RWPE1 (cell line): ENCODE results near the gene INO80.

Experiments used
- CTCF ChIA-PET: fragments of 350-600 bp; sonication (Branson Sonifier 250); formaldehyde crosslinking; extraction: SDS; loops from one replicate; lab custom pipeline; 2021; lab: Yijun Ruan, JAX
- POLR2A ChIA-PET: fragments of 400-600 bp; formaldehyde crosslinking; extraction: SDS; loops from one replicate; lab custom pipeline; 2020; ENCODE audit warnings: antibody characterized with exemption; ENCODE audit not compliant: low non-redundant PET; lab: Yijun Ruan, JAX
- DNase-seq: peaks from one replicate; pipeline ENCODE4 v3.0.0; 2012; ENCODE audit warnings: low spot score
- H3K27ac ChIP-seq: fragments of 450-650 bp; 2 replicates; pipeline ENCODE4 v1.5.1; 2017
- CTCF ChIP-seq: fragments of 450-650 bp; conservative IDR thresholded peaks from 2 replicates; pipeline ENCODE4 v1.5.1; 2017; ENCODE audit warnings: low read depth, mild to moderate bottlenecking

Gene INO80

DNA sequence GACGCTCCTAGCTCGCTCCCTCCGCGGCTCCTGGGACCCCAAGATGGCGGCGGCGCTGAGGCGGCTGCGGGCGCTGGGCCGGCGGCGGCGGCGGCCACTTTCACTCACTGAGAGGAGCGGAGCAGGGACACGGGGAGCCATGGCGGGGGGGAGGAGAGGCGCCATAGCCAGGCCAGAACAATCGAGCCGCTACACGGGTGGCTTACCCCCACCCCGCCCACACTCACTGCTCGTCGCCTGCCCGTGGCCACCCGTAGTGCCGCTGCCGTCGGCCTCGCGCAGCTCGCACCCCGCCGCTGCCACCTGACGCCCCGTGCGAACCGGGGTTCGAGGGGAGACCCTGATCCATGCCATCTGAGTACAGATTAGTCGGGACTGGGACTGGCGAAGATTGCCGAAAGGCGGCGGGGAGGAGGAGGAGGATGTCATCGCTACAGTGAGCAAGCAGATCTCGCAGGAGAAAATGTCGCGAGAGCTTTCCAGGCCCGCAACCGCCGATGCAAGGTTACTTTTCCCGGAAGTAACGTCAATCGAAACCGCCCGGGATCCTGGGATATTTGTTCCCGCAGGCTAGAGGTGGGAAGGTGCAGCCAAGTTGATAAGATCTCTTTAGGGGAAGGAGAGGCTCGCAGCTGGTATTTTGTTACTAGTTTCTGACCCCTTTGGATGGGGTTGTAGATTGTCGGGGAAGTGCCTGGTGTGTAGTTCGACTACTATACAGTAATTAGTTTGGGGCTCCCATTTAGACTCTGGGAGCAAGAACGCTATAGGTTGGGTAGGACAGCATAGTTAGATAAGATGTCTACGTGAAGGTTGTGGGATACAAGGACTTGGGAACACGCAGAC lies at the start of gene INO80:
Gene INO80, minus strand, starts transcription at position 165 of the 846 bp plus-strand sequence. CDS start 19,970 bp downstream, outside the sequence.
- POLR2A ChIA-PET = interaction anchor here (0.5 to 0.8 kb wide), 4 partner anchors 18 to 188 kb away, joined by 3 to 5 read pairs (median 3); no protein-coding TSS in a partner anchor
- CTCF ChIA-PET = no interaction called here

GRCh38 chr15:41161736-41162135 lies 45.7 kb upstream of the INO80 start:
- DNase-seq = no peak
- H3K27ac ChIP-seq = no peak overlapping the region
- TF ChIP-seq CTCF = no peak
- ChIA-PET POLR2A (no interaction called here), CTCF (no interaction called here)

More for the DNA sequence above, at the start of gene INO80:
- DNase-seq = peak; percentile 96
- TF ChIP-seq CTCF = no peak
- H3K27ac ChIP-seq = peak within 1 kb of the TSS; percentile 95

DNA sequence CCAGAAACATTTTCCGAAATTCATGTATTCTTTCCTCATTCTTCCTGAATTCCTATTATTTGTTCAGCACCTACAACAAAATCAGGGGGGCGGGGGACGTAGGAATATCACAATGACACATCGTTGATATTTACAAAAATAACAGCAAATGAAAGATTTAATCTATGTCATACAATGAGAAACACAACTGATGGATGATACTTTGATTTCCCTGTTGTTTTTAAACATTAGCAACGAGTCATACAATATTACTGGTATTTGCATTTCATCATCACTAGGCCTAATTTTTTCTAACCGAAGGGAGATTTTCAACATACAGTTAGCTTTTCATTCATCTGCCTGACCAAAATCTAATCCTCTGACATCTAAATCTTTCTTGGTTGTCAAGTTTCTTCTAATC lies 45.3 kb upstream of the INO80 start:
- DNase-seq = no peak
- ChIA-PET POLR2A (no interaction called here), CTCF (no interaction called here)
- H3K27ac ChIP-seq = no peak overlapping the region
- TF ChIP-seq CTCF = no peak

GRCh38 chr15:41160639-41161315 lies 44.7 kb upstream of the INO80 start:
- H3K27ac ChIP-seq = no peak overlapping the region
- TF ChIP-seq CTCF = no peak
- DNase-seq = no peak
- POLR2A ChIA-PET = no interaction called here
- CTCF ChIA-PET = no interaction called here

GRCh38 chr15:41154412-41154811 lies 38.3 kb upstream of the INO80 start:
- no peak for TF ChIP-seq CTCF
- no peak for DNase-seq
- no peak overlapping the region for H3K27ac ChIP-seq
- ChIA-PET CTCF (no interaction called here), POLR2A (no interaction called here)

GRCh38 chr15:41153733-41154132 lies 37.7 kb upstream of the INO80 start:
- ChIA-PET POLR2A (no interaction called here), CTCF (no interaction called here)
- no peak for TF ChIP-seq CTCF
- no peak for DNase-seq
- H3K27ac ChIP-seq = no peak overlapping the region
